HEK293 (cell line): Measurements from ENCODE around the gene NEURL2.

Experiments used
- CTCF ChIA-PET: fragments of 350-600 bp; formaldehyde crosslinking; extraction: SDS; loops from one replicate; lab custom pipeline; 2021; ENCODE audit warnings: antibody characterized with exemption; lab: Yijun Ruan, JAX
- POLR2A ChIA-PET: fragments of 300-600 bp; formaldehyde crosslinking; extraction: SDS; loops from one replicate; lab custom pipeline; 2020; ENCODE audit warnings: antibody characterized with exemption, inconsistent platforms; lab: Yijun Ruan, JAX
- H3K27ac ChIP-seq: fragments of 200-500 bp; sonication (Bioruptor generic); 2 replicates; pipeline ENCODE4 v1.5.1; 2014; ENCODE audit warnings: low read depth, low read length, control low read depth, inconsistent platforms; ENCODE audit errors: extremely low read depth
- H3K36me3 ChIP-seq, 2 experiments: fragments of 200-500 bp in 1 of 2; sonication (Bioruptor generic) in 1 of 2; 1 replicate in 1 of 2; 2 replicates in 1 of 2; pipeline ENCODE4 v1.5.1; 2014 to 2017; ENCODE audit warnings: inconsistent platforms in 2 of 2, low read length in 2 of 2; ENCODE audit not compliant: control insufficient read depth in 2 of 2, insufficient read depth in 1 of 2
- H3K4me1 ChIP-seq: fragments of 200-500 bp; sonication (Bioruptor generic); 2 replicates; pipeline ENCODE4 v1.5.1; 2014; ENCODE audit warnings: mild to moderate bottlenecking, low read length, inconsistent platforms; ENCODE audit not compliant: control insufficient read depth, insufficient read depth
- H3K4me3 ChIP-seq: 2 replicates; pipeline ENCODE4 v1.5.1; 2011; ENCODE audit warnings: low read depth, mild to moderate bottlenecking, control low read depth, low read length, moderate library complexity
- H3K9me3 ChIP-seq: fragments of 200-500 bp; sonication (Bioruptor generic); 2 replicates; pipeline ENCODE4 v1.5.1; 2014; ENCODE audit warnings: low read depth, low read length, inconsistent platforms; ENCODE audit not compliant: control insufficient read depth, insufficient read depth
- EGR2 ChIP-seq: fragments of 450-650 bp; formaldehyde crosslinking; IDR thresholded peaks from 2 replicates; pipeline ENCODE4 v1.5.1; 2016; ENCODE audit warnings: low read depth, missing biosample characterization, missing genetic modification characterization
- OSR2 ChIP-seq: fragments of 450-650 bp; formaldehyde crosslinking; IDR thresholded peaks from 2 replicates; pipeline ENCODE4 v1.5.1; 2016; ENCODE audit warnings: missing biosample characterization, missing genetic modification characterization
- OVOL3 ChIP-seq: fragments of 450-650 bp; formaldehyde crosslinking; IDR thresholded peaks from 2 replicates; pipeline ENCODE4 v1.5.1; 2016; ENCODE audit warnings: missing biosample characterization, missing genetic modification characterization
- SP3 ChIP-seq: fragments of 450-650 bp; formaldehyde crosslinking; IDR thresholded peaks from 2 replicates; pipeline ENCODE4 v1.5.1; 2016; ENCODE audit warnings: missing biosample characterization, missing genetic modification characterization
- ZBTB7A ChIP-seq: fragments of 450-650 bp; formaldehyde crosslinking; IDR thresholded peaks from 2 replicates; pipeline ENCODE4 v1.5.1; 2016; ENCODE audit warnings: low read depth, missing biosample characterization, missing genetic modification characterization
- ZFHX2 ChIP-seq: fragments of 450-650 bp; formaldehyde crosslinking; conservative IDR thresholded peaks from 2 replicates; pipeline ENCODE4 v1.5.1; 2016; ENCODE audit warnings: missing biosample characterization, missing genetic modification characterization
- ZNF140 ChIP-seq: fragments of 450-650 bp; formaldehyde crosslinking; IDR thresholded peaks from 2 replicates; pipeline ENCODE4 v1.5.1; 2016; ENCODE audit warnings: missing biosample characterization, missing genetic modification characterization
- ZNF335 ChIP-seq: fragments of 450-650 bp; formaldehyde crosslinking; conservative IDR thresholded peaks from 2 replicates; pipeline ENCODE4 v1.5.1; 2016; ENCODE audit warnings: missing biosample characterization, missing genetic modification characterization
- ZNF37A ChIP-seq: fragments of 450-650 bp; IDR thresholded peaks from 2 replicates; pipeline ENCODE4 v1.5.1; 2018; ENCODE audit warnings: missing biosample characterization, missing genetic modification characterization
- ZNF404 ChIP-seq: fragments of 450-650 bp; formaldehyde crosslinking; IDR thresholded peaks from 2 replicates; pipeline ENCODE4 v1.5.1; 2017; ENCODE audit warnings: missing biosample characterization, missing genetic modification characterization
- ZNF510 ChIP-seq: fragments of 450-650 bp; formaldehyde crosslinking; IDR thresholded peaks from 2 replicates; pipeline ENCODE4 v1.5.1; 2018; ENCODE audit warnings: mild to moderate bottlenecking, missing genetic modification characterization, missing biosample characterization; ENCODE audit not compliant: insufficient replicate concordance
- ZNF596 ChIP-seq: fragments of 450-650 bp; IDR thresholded peaks from 2 replicates; pipeline ENCODE4 v1.5.0; 2018; ENCODE audit warnings: missing biosample characterization, mild to moderate bottlenecking, missing genetic modification characterization, moderate library complexity
- ZNF600 ChIP-seq: fragments of 450-650 bp; formaldehyde crosslinking; IDR thresholded peaks from 2 replicates; pipeline ENCODE4 v1.5.1; 2016; ENCODE audit warnings: missing biosample characterization, missing genetic modification characterization
- ZNF629 ChIP-seq: fragments of 450-650 bp; formaldehyde crosslinking; IDR thresholded peaks from 2 replicates; pipeline ENCODE4 v1.5.1; 2017; ENCODE audit warnings: missing biosample characterization, missing genetic modification characterization
- ZNF701 ChIP-seq: fragments of 450-650 bp; formaldehyde crosslinking; IDR thresholded peaks from 2 replicates; pipeline ENCODE4 v1.5.1; 2016; ENCODE audit warnings: missing biosample characterization, missing genetic modification characterization
- TF ChIP-seq, protein P1 (sequence below): fragments of 450-650 bp; formaldehyde crosslinking; conservative IDR thresholded peaks from 2 replicates; pipeline ENCODE4 v1.5.1; 2016; ENCODE audit warnings: low read depth, missing biosample characterization, missing genetic modification characterization
- TF ChIP-seq, protein P2 (sequence below): fragments of 450-650 bp; formaldehyde crosslinking; IDR thresholded peaks from 2 replicates; pipeline ENCODE4 v1.5.1; 2016; ENCODE audit warnings: missing biosample characterization, missing genetic modification characterization
- TF ChIP-seq, protein P3 (sequence below): fragments of 450-650 bp; formaldehyde crosslinking; IDR thresholded peaks from 2 replicates; pipeline ENCODE4 v1.5.1; 2016; ENCODE audit warnings: missing biosample characterization, missing genetic modification characterization
- TF ChIP-seq, protein P4 (sequence below): fragments of 450-650 bp; formaldehyde crosslinking; IDR thresholded peaks from 2 replicates; pipeline ENCODE4 v1.5.1; 2016; ENCODE audit warnings: missing biosample characterization, missing genetic modification characterization
- TF ChIP-seq, protein P5 (sequence below): fragments of 450-650 bp; formaldehyde crosslinking; IDR thresholded peaks from 2 replicates; pipeline ENCODE4 v1.5.1; 2017; ENCODE audit warnings: missing biosample characterization, missing genetic modification characterization
- TF ChIP-seq, protein P6 (sequence below): fragments of 450-650 bp; formaldehyde crosslinking; IDR thresholded peaks from 2 replicates; pipeline ENCODE4 v1.5.1; 2016; ENCODE audit warnings: missing biosample characterization, missing genetic modification characterization

NEURL2 gene, protein sequence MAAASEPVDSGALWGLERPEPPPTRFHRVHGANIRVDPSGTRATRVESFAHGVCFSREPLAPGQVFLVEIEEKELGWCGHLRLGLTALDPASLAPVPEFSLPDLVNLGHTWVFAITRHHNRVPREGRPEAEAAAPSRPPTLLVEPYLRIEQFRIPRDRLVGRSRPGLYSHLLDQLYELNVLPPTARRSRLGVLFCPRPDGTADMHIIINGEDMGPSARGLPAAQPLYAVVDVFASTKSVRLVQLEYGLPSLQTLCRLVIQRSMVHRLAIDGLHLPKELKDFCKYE

DNA sequence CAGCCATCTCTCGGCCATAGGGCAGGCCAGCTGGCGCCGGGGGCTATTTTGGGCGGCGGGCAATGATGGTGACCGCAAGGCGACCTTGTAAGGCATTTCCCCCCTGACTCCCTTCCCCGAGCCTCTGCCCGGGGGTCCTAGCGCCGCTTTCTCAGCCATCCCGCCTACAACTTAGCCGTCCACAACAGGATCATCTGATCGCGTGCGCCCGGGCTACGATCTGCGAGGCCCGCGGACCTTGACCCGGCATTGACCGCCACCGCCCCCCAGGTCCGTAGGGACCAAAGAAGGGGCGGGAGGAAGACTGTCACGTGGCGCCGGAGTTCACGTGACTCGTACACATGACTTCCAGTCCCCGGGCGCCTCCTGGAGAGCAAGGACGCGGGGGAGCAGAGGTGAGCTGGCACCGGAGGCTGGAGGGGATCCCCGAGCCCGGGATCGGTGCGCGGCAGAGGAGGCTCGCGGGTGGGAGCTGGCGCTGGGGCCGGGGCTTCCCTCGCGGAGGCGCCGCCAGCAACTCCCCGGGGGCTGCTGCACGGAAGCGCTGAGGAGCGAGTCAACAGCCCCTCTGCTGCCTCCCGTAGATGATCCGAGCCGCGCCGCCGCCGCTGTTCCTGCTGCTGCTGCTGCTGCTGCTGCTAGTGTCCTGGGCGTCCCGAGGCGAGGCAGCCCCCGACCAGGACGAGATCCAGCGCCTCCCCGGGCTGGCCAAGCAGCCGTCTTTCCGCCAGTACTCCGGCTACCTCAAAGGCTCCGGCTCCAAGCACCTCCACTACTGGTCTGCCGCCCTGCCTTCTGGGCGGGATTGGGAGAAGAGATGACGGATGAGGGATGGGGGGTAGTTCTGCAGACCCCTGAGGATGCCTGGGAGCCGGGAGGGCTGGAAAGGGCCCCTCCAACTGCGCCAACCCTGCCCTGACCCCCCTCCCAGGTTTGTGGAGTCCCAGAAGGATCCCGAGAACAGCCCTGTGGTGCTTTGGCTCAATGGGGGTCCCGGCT is at the start of gene NEURL2, which contains the start of gene CTSA:
Gene NEURL2 (minus strand): TSS at position 224 of the 999 bp plus-strand sequence. CDS start 217 bp downstream, at position 7.
Gene CTSA (plus strand): TSS at position 351 of the 999 bp plus-strand sequence. CDS start 234 bp downstream, at position 585.
- POLR2A ChIA-PET: interaction anchor here (0.8 to 2.0 kb wide), 5 partner anchors 10 to 43 kb away, joined by 3 to 16 read pairs (median 7); partner anchors contain the start of genes PCIF1 and ZSWIM1
- H3K27ac ChIP-seq: no peak within 1 kb of the TSS; the same call in 1 of the 2 replicates
- peaks cover 0 to 43% of the 10 kb centered on the region in 2 experiments; a peak in 2 of 3 replicates for H3K36me3 ChIP-seq
- CTCF ChIA-PET: interaction anchor here (0.5 to 1.6 kb wide), 6 partner anchors 9 to 92 kb away, joined by 3 to 7 read pairs (median 4); no protein-coding TSS in a partner anchor
- H3K9me3 ChIP-seq: no peaks in the 10 kb centered on the region
- H3K4me3 ChIP-seq: peak within 1 kb of the TSS; percentile 90
- peaks cover 3% of the 10 kb centered on the region; the same call in 1 of the 2 replicates for H3K4me1 ChIP-seq
- TF ChIP-seq ZBTB7A (tag by site-specific recombination) (peak; percentile 98), ZNF701 (tag by site-specific recombination) (no peak), ZNF600 (tag by site-specific recombination) (peak; percentile 57; the same call in 1 of the 2 replicates), ZNF404 (no peak), OSR2 (tag by site-specific recombination) (peak; percentile 38; the same call in 1 of the 2 replicates), EGR2 (tag by site-specific recombination) (peak; percentile 75), ZNF510 (no peak), SP3 (tag by site-specific recombination) (peak; percentile 90), ZNF629 (tag by site-specific recombination) (peak; percentile 82), ZNF37A (tag by site-specific recombination) (no peak), ZNF140 (tag by site-specific recombination) (no peak), OVOL3 (tag by site-specific recombination) (peak; percentile 83), ZNF335 (tag by site-specific recombination) (peak; percentile 96), ZNF596 (0 out of 2 replicates have a peak, but pooled peaks have one; percentile 17), ZFHX2 (tag by site-specific recombination) (peak; percentile 79)
- TF ChIP-seq, protein P1, sequence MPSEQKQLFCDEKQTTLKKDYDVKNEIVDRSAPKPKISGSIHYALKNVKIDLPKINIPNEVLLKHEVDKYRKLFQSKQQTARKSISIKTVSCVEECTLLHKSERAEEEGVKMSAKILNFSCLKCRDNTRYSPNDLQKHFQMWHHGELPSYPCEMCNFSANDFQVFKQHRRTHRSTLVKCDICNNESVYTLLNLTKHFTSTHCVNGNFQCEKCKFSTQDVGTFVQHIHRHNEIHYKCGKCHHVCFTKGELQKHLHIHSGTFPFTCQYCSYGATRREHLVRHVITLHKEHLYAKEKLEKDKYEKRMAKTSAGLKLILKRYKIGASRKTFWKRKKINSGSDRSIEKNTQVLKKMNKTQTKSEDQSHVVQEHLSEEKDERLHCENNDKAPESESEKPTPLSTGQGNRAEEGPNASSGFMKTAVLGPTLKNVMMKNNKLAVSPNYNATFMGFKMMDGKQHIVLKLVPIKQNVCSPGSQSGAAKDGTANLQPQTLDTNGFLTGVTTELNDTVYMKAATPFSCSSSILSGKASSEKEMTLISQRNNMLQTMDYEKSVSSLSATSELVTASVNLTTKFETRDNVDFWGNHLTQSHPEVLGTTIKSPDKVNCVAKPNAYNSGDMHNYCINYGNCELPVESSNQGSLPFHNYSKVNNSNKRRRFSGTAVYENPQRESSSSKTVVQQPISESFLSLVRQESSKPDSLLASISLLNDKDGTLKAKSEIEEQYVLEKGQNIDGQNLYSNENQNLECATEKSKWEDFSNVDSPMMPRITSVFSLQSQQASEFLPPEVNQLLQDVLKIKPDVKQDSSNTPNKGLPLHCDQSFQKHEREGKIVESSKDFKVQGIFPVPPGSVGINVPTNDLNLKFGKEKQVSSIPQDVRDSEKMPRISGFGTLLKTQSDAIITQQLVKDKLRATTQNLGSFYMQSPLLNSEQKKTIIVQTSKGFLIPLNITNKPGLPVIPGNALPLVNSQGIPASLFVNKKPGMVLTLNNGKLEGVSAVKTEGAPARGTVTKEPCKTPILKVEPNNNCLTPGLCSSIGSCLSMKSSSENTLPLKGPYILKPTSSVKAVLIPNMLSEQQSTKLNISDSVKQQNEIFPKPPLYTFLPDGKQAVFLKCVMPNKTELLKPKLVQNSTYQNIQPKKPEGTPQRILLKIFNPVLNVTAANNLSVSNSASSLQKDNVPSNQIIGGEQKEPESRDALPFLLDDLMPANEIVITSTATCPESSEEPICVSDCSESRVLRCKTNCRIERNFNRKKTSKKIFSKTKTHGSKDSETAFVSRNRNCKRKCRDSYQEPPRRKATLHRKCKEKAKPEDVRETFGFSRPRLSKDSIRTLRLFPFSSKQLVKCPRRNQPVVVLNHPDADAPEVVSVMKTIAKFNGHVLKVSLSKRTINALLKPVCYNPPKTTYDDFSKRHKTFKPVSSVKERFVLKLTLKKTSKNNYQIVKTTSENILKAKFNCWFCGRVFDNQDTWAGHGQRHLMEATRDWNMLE (tag by site-specific recombination): 0 out of 2 replicates have a peak, but pooled peaks have one; percentile 41
- TF ChIP-seq, protein P2, sequence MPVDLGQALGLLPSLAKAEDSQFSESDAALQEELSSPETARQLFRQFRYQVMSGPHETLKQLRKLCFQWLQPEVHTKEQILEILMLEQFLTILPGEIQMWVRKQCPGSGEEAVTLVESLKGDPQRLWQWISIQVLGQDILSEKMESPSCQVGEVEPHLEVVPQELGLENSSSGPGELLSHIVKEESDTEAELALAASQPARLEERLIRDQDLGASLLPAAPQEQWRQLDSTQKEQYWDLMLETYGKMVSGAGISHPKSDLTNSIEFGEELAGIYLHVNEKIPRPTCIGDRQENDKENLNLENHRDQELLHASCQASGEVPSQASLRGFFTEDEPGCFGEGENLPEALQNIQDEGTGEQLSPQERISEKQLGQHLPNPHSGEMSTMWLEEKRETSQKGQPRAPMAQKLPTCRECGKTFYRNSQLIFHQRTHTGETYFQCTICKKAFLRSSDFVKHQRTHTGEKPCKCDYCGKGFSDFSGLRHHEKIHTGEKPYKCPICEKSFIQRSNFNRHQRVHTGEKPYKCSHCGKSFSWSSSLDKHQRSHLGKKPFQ: 0 out of 2 replicates have a peak, but pooled peaks have one; percentile 47
- TF ChIP-seq, protein P3, sequence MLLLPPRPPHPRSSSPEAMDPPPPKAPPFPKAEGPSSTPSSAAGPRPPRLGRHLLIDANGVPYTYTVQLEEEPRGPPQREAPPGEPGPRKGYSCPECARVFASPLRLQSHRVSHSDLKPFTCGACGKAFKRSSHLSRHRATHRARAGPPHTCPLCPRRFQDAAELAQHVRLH (tag by site-specific recombination): no peak
- TF ChIP-seq, protein P4, sequence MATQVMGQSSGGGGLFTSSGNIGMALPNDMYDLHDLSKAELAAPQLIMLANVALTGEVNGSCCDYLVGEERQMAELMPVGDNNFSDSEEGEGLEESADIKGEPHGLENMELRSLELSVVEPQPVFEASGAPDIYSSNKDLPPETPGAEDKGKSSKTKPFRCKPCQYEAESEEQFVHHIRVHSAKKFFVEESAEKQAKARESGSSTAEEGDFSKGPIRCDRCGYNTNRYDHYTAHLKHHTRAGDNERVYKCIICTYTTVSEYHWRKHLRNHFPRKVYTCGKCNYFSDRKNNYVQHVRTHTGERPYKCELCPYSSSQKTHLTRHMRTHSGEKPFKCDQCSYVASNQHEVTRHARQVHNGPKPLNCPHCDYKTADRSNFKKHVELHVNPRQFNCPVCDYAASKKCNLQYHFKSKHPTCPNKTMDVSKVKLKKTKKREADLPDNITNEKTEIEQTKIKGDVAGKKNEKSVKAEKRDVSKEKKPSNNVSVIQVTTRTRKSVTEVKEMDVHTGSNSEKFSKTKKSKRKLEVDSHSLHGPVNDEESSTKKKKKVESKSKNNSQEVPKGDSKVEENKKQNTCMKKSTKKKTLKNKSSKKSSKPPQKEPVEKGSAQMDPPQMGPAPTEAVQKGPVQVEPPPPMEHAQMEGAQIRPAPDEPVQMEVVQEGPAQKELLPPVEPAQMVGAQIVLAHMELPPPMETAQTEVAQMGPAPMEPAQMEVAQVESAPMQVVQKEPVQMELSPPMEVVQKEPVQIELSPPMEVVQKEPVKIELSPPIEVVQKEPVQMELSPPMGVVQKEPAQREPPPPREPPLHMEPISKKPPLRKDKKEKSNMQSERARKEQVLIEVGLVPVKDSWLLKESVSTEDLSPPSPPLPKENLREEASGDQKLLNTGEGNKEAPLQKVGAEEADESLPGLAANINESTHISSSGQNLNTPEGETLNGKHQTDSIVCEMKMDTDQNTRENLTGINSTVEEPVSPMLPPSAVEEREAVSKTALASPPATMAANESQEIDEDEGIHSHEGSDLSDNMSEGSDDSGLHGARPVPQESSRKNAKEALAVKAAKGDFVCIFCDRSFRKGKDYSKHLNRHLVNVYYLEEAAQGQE (tag by site-specific recombination): peak; percentile 58
- TF ChIP-seq, protein P5, sequence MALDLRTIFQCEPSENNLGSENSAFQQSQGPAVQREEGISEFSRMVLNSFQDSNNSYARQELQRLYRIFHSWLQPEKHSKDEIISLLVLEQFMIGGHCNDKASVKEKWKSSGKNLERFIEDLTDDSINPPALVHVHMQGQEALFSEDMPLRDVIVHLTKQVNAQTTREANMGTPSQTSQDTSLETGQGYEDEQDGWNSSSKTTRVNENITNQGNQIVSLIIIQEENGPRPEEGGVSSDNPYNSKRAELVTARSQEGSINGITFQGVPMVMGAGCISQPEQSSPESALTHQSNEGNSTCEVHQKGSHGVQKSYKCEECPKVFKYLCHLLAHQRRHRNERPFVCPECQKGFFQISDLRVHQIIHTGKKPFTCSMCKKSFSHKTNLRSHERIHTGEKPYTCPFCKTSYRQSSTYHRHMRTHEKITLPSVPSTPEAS: 0 out of 2 replicates have a peak, but pooled peaks have one; percentile 27
- TF ChIP-seq, protein P6, sequence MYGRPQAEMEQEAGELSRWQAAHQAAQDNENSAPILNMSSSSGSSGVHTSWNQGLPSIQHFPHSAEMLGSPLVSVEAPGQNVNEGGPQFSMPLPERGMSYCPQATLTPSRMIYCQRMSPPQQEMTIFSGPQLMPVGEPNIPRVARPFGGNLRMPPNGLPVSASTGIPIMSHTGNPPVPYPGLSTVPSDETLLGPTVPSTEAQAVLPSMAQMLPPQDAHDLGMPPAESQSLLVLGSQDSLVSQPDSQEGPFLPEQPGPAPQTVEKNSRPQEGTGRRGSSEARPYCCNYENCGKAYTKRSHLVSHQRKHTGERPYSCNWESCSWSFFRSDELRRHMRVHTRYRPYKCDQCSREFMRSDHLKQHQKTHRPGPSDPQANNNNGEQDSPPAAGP (tag by site-specific recombination): peak; percentile 93
